ENCODE data around the gene BAZ2A.

Gene BAZ2A

DNA sequence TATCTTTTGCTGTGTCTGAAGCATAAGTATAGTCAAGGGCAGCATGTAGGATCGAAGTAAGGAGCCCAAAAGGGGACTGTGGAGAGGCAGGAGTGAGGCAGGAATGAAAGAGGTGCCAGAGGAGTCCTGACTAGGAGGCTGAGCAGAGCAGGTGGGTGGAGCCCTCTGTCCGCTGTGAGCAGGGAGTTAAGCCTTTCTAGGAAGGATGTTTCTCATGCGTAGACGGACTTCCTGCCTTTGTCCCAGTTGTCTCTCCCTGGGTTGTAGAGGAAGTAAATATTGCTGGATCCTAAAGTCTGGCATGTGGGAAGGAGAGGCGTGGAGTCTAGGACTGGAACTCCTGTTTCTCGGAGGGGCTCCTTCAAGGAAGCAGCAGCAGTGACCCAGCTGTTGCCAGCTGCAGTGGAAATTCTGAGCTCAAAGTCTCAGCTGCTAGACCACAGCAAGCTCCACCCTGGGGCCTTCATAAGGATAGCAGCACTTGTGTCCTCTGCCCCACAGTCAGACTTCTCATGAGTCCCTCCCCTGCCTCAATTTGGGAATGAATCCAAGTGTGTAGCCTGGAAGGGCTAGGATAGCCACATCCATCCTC lies 64.5 kb downstream of the BAZ2A start:
- TF ChIP-seq NFIC (IDR thresholded peaks at IDR 0.05) (0 out of 2 replicates have a peak, but pooled peaks have one; percentile 8), YY1 (IDR thresholded peaks at IDR 0.05; ENCODE audit: low read depth) (no peak)

GRCh38 chr12:56551070-56551469 lies 79.1 kb downstream of the BAZ2A start:
- TF ChIP-seq CEBPB (IDR thresholded peaks at IDR 0.05) (no peak), TCF12 (IDR thresholded peaks at IDR 0.05; ENCODE audit: low read depth) (no peak), EP300 (IDR thresholded peaks at IDR 0.05; ENCODE audit: borderline replicate concordance) (no peak)

GRCh38 chr12:56546680-56547079 lies 83.4 kb downstream of the BAZ2A start:
- TF ChIP-seq, protein P1, sequence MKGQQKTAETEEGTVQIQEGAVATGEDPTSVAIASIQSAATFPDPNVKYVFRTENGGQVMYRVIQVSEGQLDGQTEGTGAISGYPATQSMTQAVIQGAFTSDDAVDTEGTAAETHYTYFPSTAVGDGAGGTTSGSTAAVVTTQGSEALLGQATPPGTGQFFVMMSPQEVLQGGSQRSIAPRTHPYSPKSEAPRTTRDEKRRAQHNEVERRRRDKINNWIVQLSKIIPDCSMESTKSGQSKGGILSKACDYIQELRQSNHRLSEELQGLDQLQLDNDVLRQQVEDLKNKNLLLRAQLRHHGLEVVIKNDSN (IDR thresholded peaks at IDR 0.05): 0 out of 2 replicates have a peak, but pooled peaks have one; percentile 2
- no peak for TF ChIP-seq EP300 (IDR thresholded peaks at IDR 0.05; ENCODE audit: borderline replicate concordance)
- no peak for TF ChIP-seq REST (IDR thresholded peaks at IDR 0.05; ENCODE audit: low read depth)
- TF ChIP-seq RAD21 (IDR thresholded peaks at IDR 0.05; ENCODE audit: low read depth): no peak

All from Ishikawa (cell line).